GM19035 (cell line): ENCODE measurements around the gene KLHL17.

Experiments used
- ATAC-seq: cut with Tn5 transposase; IDR thresholded peaks from one replicate; pipeline ENCODE4 v1.9.1; 2021; ENCODE audit not compliant: unreplicated experiment

The KLHL17 gene

DNA sequence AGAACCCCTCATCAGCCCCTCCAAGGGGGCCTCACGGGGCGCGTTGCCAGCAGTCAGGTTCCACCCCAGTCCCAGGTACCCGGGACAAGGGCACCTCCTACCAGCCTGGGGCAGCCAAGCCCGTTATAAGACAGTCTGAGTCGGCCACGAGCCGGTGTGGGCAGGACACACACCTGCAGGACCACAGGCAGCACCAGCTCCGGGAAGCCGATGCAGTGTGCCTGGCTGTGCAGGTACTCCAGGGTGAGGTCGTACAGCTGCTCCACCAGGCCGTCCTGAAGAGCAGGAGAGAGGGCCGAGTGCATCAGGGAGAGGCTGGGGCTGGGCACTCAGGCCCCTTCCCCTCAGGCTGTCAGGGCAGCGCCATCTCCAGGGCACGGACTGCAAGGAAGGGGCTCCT lies 12.4 kb upstream of the KLHL17 start:
- ATAC-seq = no peak

DNA sequence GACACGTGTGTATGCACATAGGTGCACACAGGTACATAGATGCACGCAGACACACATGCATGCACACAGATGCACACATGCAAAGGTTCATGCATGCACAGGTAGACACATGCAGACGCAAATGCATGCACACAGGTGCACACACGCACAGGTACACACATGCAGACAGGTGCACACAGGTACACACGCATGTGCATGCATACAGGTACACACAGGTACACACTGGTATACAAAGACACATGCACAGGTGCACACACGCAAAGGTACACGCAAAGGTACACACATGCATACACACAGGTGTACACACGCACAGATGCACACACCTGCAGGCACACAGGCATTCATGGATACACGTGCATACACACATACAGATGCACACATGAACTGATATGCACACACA lies 10.1 kb upstream of the KLHL17 start:
- no peak for ATAC-seq

DNA sequence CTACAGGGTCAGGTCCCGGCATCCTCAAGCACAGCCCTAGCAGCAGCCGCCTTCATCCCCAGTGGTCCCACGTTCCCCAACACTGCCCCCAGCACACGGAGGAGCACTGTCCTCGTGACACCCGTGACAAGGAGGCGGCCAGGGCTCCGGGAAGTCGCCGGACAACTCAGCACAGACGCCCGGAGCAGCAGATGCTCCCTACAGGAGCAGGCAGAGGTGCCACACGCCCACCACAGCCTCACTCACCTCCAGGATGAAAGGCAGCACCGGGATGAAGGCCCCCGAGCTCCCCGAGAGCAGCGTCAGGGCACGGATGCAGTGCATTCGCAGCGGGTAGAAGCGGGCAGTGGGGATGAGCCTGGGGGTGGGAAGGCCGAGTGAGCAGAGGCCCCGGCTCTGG lies 9.5 kb upstream of the KLHL17 start:
- ATAC-seq = no peak

DNA sequence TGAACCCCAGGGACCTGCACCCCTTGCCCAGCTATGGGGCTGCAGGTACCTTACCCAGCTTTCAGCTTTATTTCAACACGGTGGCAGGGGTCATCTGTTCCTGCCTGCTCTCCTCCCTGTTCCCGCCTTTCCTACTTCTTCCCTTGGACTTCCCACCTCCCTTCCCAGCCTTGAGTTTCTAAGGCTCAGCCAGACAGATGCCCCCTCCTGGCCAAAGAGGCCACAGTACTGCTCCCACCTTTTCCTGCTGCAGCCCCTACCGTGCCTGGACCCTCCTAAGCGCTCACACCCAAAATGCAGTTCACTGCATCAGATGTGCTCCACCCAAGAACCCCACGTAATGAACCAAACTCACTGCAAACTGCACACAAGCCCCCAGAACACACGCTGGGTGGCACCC lies 9.0 kb upstream of the KLHL17 start:
- ATAC-seq = no peak

DNA sequence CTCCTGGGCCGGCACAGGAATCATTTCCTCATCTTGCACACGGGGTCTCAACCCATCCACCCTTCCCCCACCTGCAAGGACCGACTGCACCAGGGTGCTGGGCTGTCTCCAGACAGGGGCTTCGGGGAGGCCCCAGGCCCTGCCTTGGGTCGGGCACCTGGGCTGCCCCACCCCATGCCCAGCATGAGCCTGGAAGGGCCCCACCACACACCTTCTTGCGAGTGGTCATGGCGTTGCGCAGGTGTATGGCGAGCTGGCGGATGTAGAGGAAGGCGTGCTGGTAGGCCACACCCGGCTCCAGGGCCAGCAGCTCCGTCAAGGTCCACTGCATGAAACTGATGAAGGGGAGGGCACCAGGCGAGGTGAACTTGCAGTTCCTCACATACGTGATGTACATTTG lies 8.2 kb upstream of the KLHL17 start:
- ATAC-seq = no peak

DNA sequence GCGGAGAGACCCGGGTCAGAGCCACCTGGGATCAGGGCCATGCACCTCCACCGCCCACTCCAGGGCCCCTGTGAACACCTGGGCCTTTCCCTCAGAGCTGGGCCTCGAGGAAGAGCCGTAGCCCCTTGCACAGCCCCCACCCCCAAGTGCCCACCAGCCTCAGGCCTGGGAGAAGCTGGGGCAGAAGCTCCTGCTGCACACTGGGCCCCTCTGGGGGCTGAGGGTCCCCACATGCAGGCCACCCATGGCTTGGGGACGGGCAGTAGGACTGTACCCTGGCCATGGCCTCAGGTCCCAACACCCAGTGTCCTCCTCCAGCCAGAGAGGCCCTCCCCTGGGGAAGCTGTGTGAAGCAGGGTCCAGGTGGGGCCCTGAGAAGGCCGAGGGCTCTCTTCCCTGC lies 7.8 kb upstream of the KLHL17 start:
- no peak for ATAC-seq

DNA sequence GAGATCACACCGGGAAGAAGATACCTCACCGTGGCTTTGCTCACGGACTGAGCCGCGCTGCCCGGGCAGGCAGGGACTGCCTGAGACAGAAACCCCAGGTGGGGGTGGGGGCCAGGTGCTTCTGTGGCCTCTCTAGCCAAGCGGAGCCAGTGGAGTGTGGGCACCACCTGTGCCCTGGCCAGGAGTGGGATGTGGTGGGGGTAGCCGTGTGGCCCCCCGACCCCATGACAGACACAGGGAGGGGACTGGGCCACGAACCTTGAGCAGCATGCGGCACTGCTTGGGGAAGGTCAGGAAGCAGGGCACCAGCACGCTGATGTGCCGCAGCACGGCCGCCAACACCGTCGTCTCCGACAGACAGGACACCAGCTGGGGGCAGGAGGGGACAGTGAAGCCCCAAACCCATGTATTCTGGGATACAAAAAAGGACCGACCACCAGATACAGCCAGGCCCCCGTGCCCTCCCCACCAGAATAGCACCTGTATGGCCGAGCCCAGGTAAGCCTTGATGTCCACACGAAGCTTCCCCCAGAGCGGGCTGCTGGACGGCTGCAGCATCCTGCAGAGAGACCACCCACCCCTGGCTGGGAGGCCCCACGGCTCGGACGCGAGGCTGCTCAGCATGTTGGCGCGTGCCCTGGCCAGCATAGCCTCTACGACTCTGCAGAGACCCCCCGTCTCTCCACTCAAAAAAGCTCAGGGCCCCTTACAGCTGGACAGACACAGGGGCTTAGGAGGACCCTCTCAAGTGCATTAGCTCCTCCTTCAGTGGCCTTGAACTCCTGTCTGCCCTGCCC lies 6.7 kb upstream of the KLHL17 start:
- no peak for ATAC-seq

DNA sequence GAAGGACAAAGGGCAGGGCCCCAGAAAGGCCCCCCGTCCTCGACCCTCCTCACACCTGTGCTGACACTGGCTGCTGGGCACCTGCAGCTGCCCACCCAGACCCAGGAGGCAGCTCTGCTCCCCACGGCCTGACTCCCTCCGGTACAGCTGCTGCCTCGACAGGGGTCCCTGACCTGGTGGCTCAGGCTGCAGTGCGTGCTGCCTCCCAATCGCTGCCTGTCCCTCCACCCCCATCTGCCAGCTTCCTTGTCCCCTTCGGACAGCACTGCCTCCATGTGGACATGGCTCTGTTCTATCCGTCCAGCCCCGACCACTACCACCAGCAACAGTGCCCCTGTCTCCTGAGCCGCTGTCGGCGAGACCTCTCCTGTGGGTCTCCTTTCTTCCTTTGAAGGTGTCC lies 5.5 kb upstream of the KLHL17 start:
- no peak for ATAC-seq

DNA sequence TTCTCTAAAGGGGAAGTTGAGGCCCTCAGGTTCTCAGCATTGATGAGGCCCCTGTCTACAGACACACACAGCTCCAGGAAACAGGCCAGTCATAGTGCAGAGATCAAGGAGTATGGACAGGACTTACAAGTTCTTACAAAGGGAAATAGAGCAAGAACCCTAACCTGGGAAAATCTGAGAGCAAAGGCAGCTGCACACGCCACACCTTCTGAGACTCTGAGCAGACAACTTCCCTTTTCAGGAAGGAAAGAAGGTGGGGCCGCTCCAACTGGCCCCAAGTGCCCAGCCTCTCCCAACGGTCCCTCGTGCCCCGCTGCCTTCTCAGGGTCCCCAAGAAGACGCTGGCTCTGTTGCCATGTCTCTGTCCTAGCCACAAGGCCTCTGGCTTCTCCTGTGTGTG lies 4.9 kb upstream of the KLHL17 start:
- ATAC-seq = no peak

DNA sequence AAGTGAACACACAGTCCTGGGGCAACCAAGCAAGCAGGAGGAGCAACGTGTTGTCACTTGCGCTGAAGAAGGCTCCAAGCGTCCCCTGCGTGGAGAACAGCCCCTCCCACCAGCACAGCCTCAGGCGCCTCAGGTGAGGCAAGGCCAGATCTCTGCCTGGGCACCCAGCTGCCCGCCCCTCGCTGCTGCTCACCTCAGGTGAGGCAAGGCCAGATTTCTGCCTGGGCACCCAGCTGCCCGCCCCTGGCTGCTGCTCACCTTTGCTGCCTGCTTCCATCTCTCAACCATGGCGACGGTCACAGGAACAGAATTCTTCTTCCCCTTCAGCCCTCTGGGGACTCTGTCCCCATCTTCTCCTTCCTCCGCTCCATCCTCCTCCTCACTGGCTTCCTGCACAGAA lies 3.7 kb upstream of the KLHL17 start:
- no peak for ATAC-seq

DNA sequence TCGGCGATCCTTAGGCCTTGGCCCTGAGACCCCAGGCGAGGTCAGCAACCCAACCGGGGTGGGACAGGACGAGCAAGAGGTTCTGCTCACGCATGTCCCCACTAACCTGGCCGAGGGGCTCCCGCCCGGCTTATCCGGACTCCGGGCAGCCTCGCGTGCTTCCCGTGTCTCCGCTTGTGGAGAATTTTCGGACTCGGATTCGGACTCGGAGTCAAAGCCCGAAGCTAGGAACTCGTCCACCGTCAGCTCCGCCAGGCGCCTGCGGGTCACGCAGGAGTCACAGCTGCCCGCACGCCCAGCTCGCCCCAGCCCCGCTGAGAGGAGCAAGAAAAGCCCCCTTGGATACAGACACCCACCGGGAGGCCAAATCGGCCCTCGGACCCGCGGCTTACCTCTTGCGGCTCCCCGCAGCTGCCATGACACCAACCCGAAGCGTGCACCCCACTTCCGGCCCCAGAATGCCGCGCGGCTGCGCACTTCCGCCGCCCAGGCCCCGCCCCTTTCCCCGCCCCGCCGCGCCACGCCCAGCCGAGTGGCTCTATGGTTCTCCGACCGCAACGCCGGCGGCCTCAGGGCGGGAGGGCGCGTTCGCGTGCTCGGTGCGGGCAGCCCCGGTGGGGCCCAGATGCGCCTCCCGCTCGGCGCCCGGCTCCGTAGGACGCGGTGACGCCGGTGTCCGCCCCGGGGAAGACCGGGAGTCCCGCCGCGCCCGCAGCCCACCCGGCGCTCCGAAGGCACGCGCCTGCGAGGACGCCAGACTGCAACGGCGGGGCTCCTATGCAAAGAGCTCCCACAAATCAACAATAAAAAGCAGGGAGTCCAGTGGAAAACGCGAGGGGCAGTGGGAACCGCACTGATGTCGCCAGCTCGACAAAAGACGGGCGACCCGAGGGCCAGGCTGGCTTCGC lies 1.3 kb upstream of the KLHL17 start, which contains the start of gene NOC2L:
Gene NOC2L (minus strand): TSS at position 434 of the 908 bp plus-strand sequence. CDS start 16 bp downstream, at position 418.
- ATAC-seq = peak; percentile 82

DNA sequence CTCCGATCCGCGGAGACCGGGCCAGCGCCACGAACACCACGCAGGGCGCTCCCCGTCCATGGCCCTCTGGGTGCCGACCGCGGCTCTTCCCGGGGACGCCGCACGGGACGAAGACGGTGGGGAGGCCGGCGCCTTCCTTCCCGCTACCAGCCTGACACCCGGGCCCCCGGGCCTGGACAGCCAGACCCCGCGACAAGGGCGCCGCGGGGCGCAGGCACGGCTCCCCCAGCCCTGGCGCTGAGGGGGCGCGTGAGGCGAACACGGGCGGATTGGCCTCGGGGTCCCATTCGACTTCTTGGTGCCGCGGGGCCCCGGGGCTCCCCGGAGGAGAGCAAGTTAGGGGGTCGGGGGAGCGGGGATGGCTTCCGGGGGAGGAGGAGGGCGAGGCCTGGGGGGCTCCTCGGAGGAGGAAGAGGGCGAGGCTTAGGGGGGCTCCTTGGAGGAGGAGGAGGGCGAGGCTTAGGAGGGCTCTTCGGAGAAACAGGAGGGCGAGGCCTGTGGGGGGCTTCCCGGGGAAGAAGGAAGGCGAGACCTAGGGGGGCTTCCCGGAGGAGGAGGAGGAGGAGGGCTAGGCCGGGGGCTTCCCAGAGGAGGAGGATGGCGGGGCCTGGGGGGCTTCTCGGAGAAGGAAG lies 537 bp upstream of the KLHL17 start:
- ATAC-seq = no peak

DNA sequence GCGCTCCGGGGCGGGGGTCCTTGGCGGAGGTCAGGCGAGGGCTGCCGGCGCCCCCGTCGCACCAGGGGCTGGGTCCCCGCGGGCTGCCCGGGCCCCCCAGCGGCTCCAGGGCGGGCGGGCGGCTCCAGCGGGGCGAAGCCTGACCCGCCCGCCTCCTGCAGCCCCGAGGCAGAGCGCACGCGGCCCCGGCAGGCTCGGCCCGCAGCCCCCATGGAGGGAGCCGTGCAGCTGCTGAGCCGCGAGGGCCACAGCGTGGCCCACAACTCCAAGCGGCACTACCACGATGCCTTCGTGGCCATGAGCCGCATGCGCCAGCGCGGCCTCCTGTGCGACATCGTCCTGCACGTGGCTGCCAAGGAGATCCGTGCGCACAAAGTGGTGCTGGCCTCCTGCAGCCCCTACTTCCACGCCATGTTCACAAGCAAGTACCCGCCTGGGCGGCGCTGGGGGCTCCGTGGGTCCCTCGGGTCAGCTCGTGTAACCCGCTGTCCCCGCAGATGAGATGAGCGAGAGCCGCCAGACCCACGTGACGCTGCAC lies 817 bp downstream of the KLHL17 start:
- no peak for ATAC-seq

DNA sequence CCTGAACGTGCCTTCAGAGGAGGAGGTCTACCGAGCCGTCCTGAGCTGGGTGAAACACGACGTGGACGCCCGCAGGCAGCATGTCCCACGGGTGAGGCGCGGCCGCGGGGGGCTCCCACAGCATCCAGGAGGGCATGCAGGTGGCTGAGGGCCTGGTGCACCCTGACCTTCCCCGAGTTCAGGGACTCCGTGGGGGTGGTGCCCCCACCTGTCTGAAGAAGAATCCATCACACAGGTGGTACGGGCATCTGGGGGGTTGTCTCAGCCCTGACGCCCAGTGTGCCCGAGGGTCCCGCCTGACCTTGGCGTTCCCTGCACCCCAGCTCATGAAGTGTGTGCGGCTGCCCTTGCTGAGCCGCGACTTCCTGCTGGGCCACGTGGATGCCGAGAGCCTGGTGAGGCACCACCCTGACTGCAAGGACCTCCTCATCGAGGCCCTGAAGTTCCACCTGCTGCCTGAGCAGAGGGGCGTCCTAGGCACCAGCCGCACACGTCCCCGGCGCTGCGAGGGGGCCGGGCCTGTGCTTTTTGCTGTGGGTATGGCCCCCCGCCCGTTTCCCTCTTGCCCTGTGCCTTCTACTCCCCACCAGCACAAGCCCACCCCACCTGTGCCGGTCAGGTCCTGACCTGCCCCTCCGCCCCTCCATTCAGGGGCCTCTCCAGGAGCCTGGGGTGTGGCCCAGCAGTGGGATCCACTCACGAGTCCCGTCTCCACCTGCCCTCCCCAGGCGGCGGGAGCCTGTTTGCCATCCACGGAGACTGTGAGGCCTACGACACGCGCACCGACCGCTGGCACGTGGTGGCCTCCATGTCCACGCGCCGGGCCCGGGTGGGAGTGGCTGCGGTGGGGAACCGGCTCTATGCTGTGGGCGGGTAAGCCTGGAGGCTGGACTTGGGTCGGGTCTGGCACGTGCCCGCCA lies 2.3 kb downstream of the KLHL17 start:
- no peak for ATAC-seq

DNA sequence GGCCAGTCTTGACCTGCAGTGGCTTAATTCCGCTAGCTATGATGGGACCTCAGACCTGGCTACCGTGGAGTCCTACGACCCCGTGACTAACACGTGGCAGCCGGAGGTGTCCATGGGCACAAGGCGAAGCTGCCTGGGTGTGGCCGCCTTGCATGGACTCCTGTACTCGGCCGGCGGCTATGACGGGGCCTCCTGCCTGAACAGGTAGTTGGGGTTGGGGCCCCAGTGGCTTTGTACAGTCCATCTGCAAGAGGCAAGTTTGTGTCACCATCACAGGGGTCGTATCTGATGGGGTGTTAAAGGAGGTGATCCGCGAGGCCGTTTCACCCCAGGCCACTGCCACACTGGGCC lies 2.9 kb downstream of the KLHL17 start:
- no peak for ATAC-seq

DNA sequence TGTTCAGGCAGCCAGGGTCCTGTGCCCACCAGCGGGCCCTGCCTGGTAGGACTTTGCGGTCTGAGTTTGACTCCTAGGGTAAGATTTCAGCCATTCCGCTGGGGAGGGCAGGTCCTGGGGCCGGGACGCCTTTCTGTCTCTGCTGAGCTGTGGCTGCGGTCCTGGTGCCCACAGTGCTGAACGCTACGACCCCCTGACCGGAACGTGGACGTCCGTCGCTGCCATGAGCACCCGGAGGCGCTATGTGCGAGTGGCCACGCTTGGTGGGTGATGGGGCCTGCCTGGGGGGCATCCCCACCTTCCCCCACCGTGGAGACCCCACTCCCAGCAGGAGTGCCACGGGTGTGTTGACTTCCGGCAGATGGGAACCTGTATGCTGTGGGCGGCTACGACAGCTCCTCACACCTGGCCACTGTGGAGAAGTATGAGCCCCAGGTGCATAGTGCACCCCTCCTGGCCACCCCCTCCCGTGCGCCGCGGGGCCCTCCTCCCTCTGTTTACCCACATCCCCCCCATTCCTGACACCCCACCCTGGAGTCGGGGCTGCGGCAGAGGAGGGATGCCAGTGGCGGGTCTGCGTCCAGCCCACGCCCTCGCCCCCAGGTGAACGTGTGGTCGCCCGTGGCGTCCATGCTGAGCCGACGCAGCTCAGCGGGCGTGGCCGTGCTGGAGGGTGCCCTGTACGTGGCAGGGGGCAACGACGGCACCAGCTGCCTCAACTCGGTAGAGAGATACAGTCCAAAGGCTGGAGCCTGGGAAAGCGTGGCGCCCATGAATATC lies 3.6 kb downstream of the KLHL17 start:
- no peak for ATAC-seq

DNA sequence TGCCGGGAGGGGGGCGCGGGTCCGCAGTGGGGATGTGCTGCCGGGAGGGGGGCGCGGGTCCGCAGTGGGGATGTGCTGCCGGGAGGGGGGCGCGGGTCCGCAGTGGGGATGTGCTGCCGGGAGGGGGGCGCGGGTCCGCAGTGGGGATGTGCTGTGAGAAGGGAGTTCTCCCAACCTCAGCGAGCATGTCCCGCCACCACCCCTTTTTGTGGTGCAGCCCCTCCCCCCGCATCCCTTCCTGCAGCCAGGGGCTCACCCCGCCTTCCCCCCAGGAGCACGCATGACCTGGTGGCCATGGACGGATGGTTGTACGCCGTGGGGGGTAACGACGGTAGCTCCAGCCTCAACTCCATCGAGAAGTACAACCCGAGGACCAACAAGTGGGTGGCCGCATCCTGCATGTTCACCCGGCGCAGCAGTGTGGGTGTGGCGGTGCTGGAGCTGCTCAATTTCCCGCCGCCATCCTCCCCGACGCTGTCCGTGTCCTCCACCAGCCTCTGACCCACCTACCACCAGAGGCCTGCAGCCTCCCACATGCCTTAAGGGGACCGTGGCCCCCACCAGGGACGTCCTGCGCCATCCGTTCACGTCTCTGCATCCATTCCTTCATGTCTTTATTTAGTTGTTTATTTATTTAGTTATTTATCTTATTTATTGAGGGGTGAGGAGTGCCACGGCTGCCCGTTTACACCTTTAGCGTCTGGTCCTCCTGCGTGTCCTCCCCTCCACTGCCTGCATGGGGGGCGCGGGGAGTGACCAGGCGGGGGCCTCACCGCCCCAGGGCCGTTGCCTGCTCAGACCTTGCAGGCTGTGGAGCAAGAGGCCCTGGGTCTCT lies 4.5 kb downstream of the KLHL17 start:
- no peak for ATAC-seq

DNA sequence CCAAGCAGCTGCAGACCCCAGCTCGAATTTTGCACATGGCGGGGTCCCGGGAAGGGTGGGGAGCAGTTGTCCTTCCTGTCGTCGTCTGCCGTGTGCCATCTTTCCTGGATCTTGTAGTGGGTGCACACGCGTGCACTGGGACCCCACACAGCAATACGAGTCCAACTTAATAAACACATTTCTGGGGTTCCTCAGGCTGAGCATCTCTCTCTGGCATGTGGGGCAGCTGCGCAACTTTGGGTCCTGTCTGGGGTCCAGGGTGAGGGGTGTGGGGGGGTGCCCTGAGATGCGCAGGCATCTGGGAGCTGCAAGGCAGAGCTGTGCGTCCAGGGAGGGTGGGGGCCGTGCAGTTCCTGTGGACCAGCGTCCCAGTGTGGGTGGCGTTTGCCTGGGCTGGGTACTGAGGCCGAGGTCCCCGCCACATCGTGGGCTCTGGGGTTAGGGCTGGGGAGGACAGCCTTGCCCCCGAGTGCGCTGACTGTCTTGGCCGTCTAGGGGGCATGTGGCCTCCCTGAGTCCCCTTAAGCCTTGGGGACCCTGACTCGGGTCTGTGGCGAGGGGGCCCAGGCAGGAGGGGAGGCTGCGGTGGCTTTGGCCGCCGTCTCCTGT lies 5.2 kb downstream of the KLHL17 start:
- ATAC-seq = no peak
